Keratinocyte (primary cell): ENCODE measurements around the gene EXOC4. TPM values are rescaled to one million over a fixed set of nuclear protein-coding genes. Genes with fewer than 3 reads are reported as not detected.

Experiments used
- DNase-seq: peaks from one replicate; pipeline ENCODE4 v3.0.0-alpha.2; 2011; ENCODE audit warnings: low read depth, missing footprints, low spot score
- FAIRE-seq: peaks from 2 replicates; lab custom pipeline; 2011; peaks lifted over from hg19 to GRCh38; lab: Jason Lieb, UNC
- H2AFZ ChIP-seq: 2 replicates; pipeline ENCODE4 v1.6.0; 2012; ENCODE audit warnings: low read length, control low read depth, inconsistent platforms; ENCODE audit not compliant: control insufficient read depth
- H3K27ac ChIP-seq: 2 replicates; pipeline ENCODE4 v1.5.1; 2011; ENCODE audit warnings: low read length; ENCODE audit not compliant: control insufficient read depth, insufficient read depth
- H3K27me3 ChIP-seq: 3 replicates; pipeline ENCODE4 v1.6.0; 2011; ENCODE audit warnings: low read length; ENCODE audit not compliant: control insufficient read depth, insufficient read depth; ENCODE audit errors: extremely low read depth
- H3K36me3 ChIP-seq, 2 experiments: 2 replicates in 1 of 2; 3 replicates in 1 of 2; pipeline ENCODE4 v1.5.1; 2011; ENCODE audit warnings: low read length in 2 of 2, mild to moderate bottlenecking in 1 of 2; ENCODE audit not compliant: control insufficient read depth in 2 of 2, insufficient read depth in 2 of 2; ENCODE audit errors: extremely low read depth in 1 of 2
- H3K4me1 ChIP-seq: 3 replicates; pipeline ENCODE4 v1.5.1; 2011; ENCODE audit warnings: low read length; ENCODE audit not compliant: control insufficient read depth, insufficient read depth; ENCODE audit errors: extremely low read depth
- H3K4me2 ChIP-seq: 3 replicates; pipeline ENCODE4 v1.6.0; 2011; ENCODE audit warnings: low read depth, low read length; ENCODE audit not compliant: control insufficient read depth, insufficient read depth; ENCODE audit errors: extremely low read depth
- H3K4me3 ChIP-seq, 3 experiments: fragments of 200-600 bp in 1 of 3; sonication (generic) in 1 of 3; 2 replicates in 2 of 3; 3 replicates in 1 of 3; pipeline ENCODE4 v1.5.1; 2011 to 2016; ENCODE audit warnings: low read length in 3 of 3, mild to moderate bottlenecking in 3 of 3, control low read depth in 2 of 3, inconsistent platforms in 1 of 3, low read depth in 1 of 3, mixed read lengths in 1 of 3, mixed run types in 1 of 3, moderate library complexity in 1 of 3; ENCODE audit not compliant: control insufficient read depth in 2 of 3, insufficient read depth in 2 of 3; ENCODE audit errors: extremely low read depth in 1 of 3
- H3K79me2 ChIP-seq: 2 replicates; pipeline ENCODE4 v1.6.0; 2012; ENCODE audit warnings: low read length; ENCODE audit not compliant: control insufficient read depth, insufficient read depth
- H3K9ac ChIP-seq: 3 replicates; pipeline ENCODE4 v1.6.0; 2011; ENCODE audit warnings: low read length; ENCODE audit not compliant: control insufficient read depth, insufficient read depth; ENCODE audit errors: extremely low read depth
- H3K9me1 ChIP-seq: 3 replicates; pipeline ENCODE4 v1.6.0; 2011; ENCODE audit warnings: low read length; ENCODE audit not compliant: control insufficient read depth, insufficient read depth; ENCODE audit errors: extremely low read depth
- H3K9me3 ChIP-seq: 2 replicates; pipeline ENCODE4 v1.5.1; 2012; ENCODE audit warnings: low read depth, low read length; ENCODE audit not compliant: control insufficient read depth
- H4K20me1 ChIP-seq: 3 replicates; pipeline ENCODE4 v1.6.0; 2011; ENCODE audit warnings: low read length; ENCODE audit not compliant: control insufficient read depth, insufficient read depth; ENCODE audit errors: extremely low read depth
- CTCF ChIP-seq, 3 experiments: IDR thresholded peaks in 1 of 3; conservative IDR thresholded peaks in 1 of 3; optimal IDR thresholded peaks in 1 of 3; 2 replicates in 2 of 3; 3 replicates in 1 of 3; pipeline versions ENCODE3 to v1.5.1; 2011; ENCODE audit warnings: low read length in 3 of 3, mild to moderate bottlenecking in 3 of 3, moderate library complexity in 2 of 3, control low read depth in 1 of 3, inconsistent platforms in 1 of 3; ENCODE audit not compliant: insufficient read depth in 2 of 3; ENCODE audit errors: extremely low read depth in 1 of 3
- EZH2 ChIP-seq: IDR thresholded peaks from one replicate; pipeline ENCODE4 v1.6.1; 2012; ENCODE audit warnings: inconsistent platforms, mild to moderate bottlenecking, low read length, moderate library complexity
- dilution Hi-C: fragments of 300-500 bp; cut with MboI; formaldehyde crosslinking; loops from one replicate; pipeline ENCODE4 v1.7.0; 2020; ENCODE audit warnings: low sequenced_read_pairs; ENCODE audit not compliant: extremely low pct_ligation_motif_present
- polyA plus RNA-seq, 5 experiments: library from polyadenylated mRNA; depleted of rRNA in 3 of 5; stranded (reverse) in 3 of 5; stranded (forward) in 1 of 5; unstranded in 1 of 5; fragments of >200 nt; gene quantifications; 1 replicate in 1 of 5; 2 replicates in 3 of 5; 3 replicates in 1 of 5; pipeline versions ENCODE4 v1.2.1 to v1.2.3, GENCODE V29; 2011 to 2012; ENCODE audit warnings: missing spikeins in 2 of 5, low read depth in 1 of 5, low replicate concordance in 1 of 5

The EXOC4 gene
- polyA plus RNA-seq, 1 donor (not counting 4 experiments of a cell fraction or from before 2014, with no cell fraction given): 52.6 TPM

- dilution Hi-C loops: no loop called here
- no peak overlapping the region for H3K27ac ChIP-seq
Measured at GRCh38 chr7:133358708-133359107, 105.8 kb downstream of the EXOC4 start.

GRCh38 chr7:133359449-133359848, 106.6 kb downstream of the EXOC4 start:
- H3K79me2 ChIP-seq: no peaks in the 10 kb centered on the region
- no peaks in the 10 kb centered on the region for H3K36me3 ChIP-seq
- peaks cover 8% of the 10 kb centered on the region for H3K4me1 ChIP-seq
- no peaks in the 10 kb centered on the region for H4K20me1 ChIP-seq
- H3K4me2 ChIP-seq: no peak overlapping the region
- H3K27me3 ChIP-seq: no peaks in the 10 kb centered on the region
- no peak overlapping the region for H2AFZ ChIP-seq
- FAIRE-seq (no peak), DNase-seq (no peak)
- TF ChIP-seq CTCF (optimal IDR thresholded peaks at IDR 0.05 in 1 of 3, IDR thresholded peaks at IDR 0.05 in 1 of 3, conservative IDR thresholded peaks at IDR 0.05 in 1 of 3; ENCODE audit: extremely low read depth in 1 of 3, insufficient read depth in 2 of 3, low read length in 3 of 3): no peak
- no peak for TF ChIP-seq EZH2
- no peaks in the 10 kb centered on the region for H3K9me3 ChIP-seq
- no peak overlapping the region for H3K9ac ChIP-seq
- H3K27ac ChIP-seq: no peak overlapping the region
- H3K4me3 ChIP-seq: no peak overlapping the region
- dilution Hi-C loops: no loop called here
- no peaks in the 10 kb centered on the region for H3K9me1 ChIP-seq

More at GRCh38 chr7:133358708-133359107, 105.8 kb downstream of the EXOC4 start:
- Histone ChIP-seq H3K4me3 (no peak overlapping the region), H3K4me2 (no peak overlapping the region), H4K20me1 (no peaks in the 10 kb centered on the region), H3K9ac (no peak overlapping the region), H3K36me3 (no peaks in the 10 kb centered on the region), H3K9me1 (no peaks in the 10 kb centered on the region), H3K4me1 (peaks cover 8% of the 10 kb centered on the region), H2AFZ (no peak overlapping the region), H3K79me2 (no peaks in the 10 kb centered on the region), H3K9me3 (no peaks in the 10 kb centered on the region), H3K27me3 (no peaks in the 10 kb centered on the region)
- DNase-seq: no peak
- TF ChIP-seq EZH2 (no peak), CTCF (optimal IDR thresholded peaks at IDR 0.05 in 1 of 3, IDR thresholded peaks at IDR 0.05 in 1 of 3, conservative IDR thresholded peaks at IDR 0.05 in 1 of 3; ENCODE audit: extremely low read depth in 1 of 3, insufficient read depth in 2 of 3, low read length in 3 of 3) (no peak)
- no peak for FAIRE-seq
